ENCODE data around the gene CFAP47. TPM values are rescaled to one million over a fixed set of nuclear protein-coding genes. Genes with fewer than 3 reads are reported as not detected.
"Not testable (repeated sequence)": the region's sequence is repeated elsewhere in the genome, so short reads cannot be mapped to it uniquely, and the experiment has no call there.

The CFAP47 gene
- total RNA-seq, 1 donor from 2014 or later: 0.13 TPM

GRCh38 chrX:36198575-36198974 lies 279.0 kb downstream of the CFAP47 start:
- Histone ChIP-seq H3K4me3 (no peak overlapping the region), H3K27me3 (no peaks in the 10 kb centered on the region), H3K9me3 (ENCODE audit: low read depth) (no peaks in the 10 kb centered on the region), H3K4me1 (no peaks in the 10 kb centered on the region), H3K9ac (no peak overlapping the region), H3F3A (ENCODE audit: low read depth) (no peaks in the 10 kb centered on the region), H4K20me1 (ENCODE audit: low read depth) (no peaks in the 10 kb centered on the region), H2AFZ (replicated peaks) (no peak overlapping the region), H3K36me3 (no peaks in the 10 kb centered on the region), H3K27ac (no peak overlapping the region), H3K4me2 (no peak overlapping the region), H3K79me2 (ENCODE audit: low read depth) (no peaks in the 10 kb centered on the region)
- no peak for TF ChIP-seq EZH2phosphoT487 (IDR thresholded peaks at IDR 0.05)
- no peak for TF ChIP-seq CTCF (IDR thresholded peaks at IDR 0.05)
- no peak for TF ChIP-seq EZH2 (IDR thresholded peaks at IDR 0.05)
- Mint-ChIP-seq H3K36me3 (no peaks in the 10 kb centered on the region), H3K9me3 (no peaks in the 10 kb centered on the region), H3K4me3 (no peak overlapping the region), H3K4me1 (no peaks in the 10 kb centered on the region), H3K27me3 (ENCODE audit: insufficient read depth, low read depth) (no peaks in the 10 kb centered on the region), H3K27ac (no peak overlapping the region)
- no peak for DNase-seq (ENCODE audit: low spot score)

GRCh38 chrX:36199928-36200327 lies 280.4 kb downstream of the CFAP47 start:
- Mint-ChIP-seq H3K27ac (no peak overlapping the region), H3K36me3 (no peaks in the 10 kb centered on the region), H3K4me1 (no peaks in the 10 kb centered on the region), H3K4me3 (no peak overlapping the region), H3K9me3 (no peaks in the 10 kb centered on the region), H3K27me3 (ENCODE audit: insufficient read depth, low read depth) (no peaks in the 10 kb centered on the region)
- H3K4me1 ChIP-seq: no peaks in the 10 kb centered on the region
- no peaks in the 10 kb centered on the region for H3K9me3 ChIP-seq (ENCODE audit: low read depth)
- no peak overlapping the region for H3K9ac ChIP-seq
- no peaks in the 10 kb centered on the region for H4K20me1 ChIP-seq (ENCODE audit: low read depth)
- DNase-seq (ENCODE audit: low spot score): no peak
- no peak overlapping the region for H3K4me3 ChIP-seq
- no peak for TF ChIP-seq CTCF (IDR thresholded peaks at IDR 0.05)
- no peaks in the 10 kb centered on the region for H3F3A ChIP-seq (ENCODE audit: low read depth)
- H3K79me2 ChIP-seq (ENCODE audit: low read depth): no peaks in the 10 kb centered on the region
- H3K4me2 ChIP-seq: no peak overlapping the region
- no peaks in the 10 kb centered on the region for H3K27me3 ChIP-seq
- no peaks in the 10 kb centered on the region for H3K36me3 ChIP-seq
- no peak overlapping the region for H2AFZ ChIP-seq (replicated peaks)
- H3K27ac ChIP-seq: no peak overlapping the region

- no peak for TF ChIP-seq EZH2phosphoT487 (IDR thresholded peaks at IDR 0.05)
- no peak for TF ChIP-seq CTCF (IDR thresholded peaks at IDR 0.05)
- no peak for TF ChIP-seq EZH2 (IDR thresholded peaks at IDR 0.05)
- Mint-ChIP-seq H3K27me3 (ENCODE audit: insufficient read depth, low read depth) (no peaks in the 10 kb centered on the region), H3K4me1 (no peaks in the 10 kb centered on the region), H3K27ac (no peak overlapping the region), H3K9me3 (no peaks in the 10 kb centered on the region), H3K36me3 (no peaks in the 10 kb centered on the region), H3K4me3 (no peak overlapping the region)
- no peak overlapping the region for H3K4me3 ChIP-seq
- H3K36me3 ChIP-seq: no peaks in the 10 kb centered on the region
- H3K79me2 ChIP-seq (ENCODE audit: low read depth): no peaks in the 10 kb centered on the region
- H3K4me1 ChIP-seq: no peaks in the 10 kb centered on the region
- H3F3A ChIP-seq (ENCODE audit: low read depth): no peaks in the 10 kb centered on the region
- H3K9me3 ChIP-seq (ENCODE audit: low read depth): no peaks in the 10 kb centered on the region
- DNase-seq (ENCODE audit: low spot score): no peak
- H3K27ac ChIP-seq: no peak overlapping the region
- no peak overlapping the region for H3K4me2 ChIP-seq
- H3K9ac ChIP-seq: no peak overlapping the region
- no peak overlapping the region for H2AFZ ChIP-seq (replicated peaks)
- H4K20me1 ChIP-seq (ENCODE audit: low read depth): no peaks in the 10 kb centered on the region
- no peaks in the 10 kb centered on the region for H3K27me3 ChIP-seq
Measured at GRCh38 chrX:36214924-36215323, 295.4 kb downstream of the CFAP47 start.

GRCh38 chrX:36218801-36219200 lies 299.3 kb downstream of the CFAP47 start:
- no peak overlapping the region for H3K27ac Mint-ChIP-seq
- H3K9me3 ChIP-seq (ENCODE audit: low read depth): no peaks in the 10 kb centered on the region
- DNase-seq (ENCODE audit: low spot score): no peak
- no peaks in the 10 kb centered on the region for H3K79me2 ChIP-seq (ENCODE audit: low read depth)
- H3K4me1 ChIP-seq: no peaks in the 10 kb centered on the region
- H4K20me1 ChIP-seq (ENCODE audit: low read depth): no peaks in the 10 kb centered on the region
- H3K27ac ChIP-seq: no peak overlapping the region
- H3K27me3 Mint-ChIP-seq (ENCODE audit: insufficient read depth, low read depth): no peaks in the 10 kb centered on the region
- TF ChIP-seq EZH2phosphoT487 (IDR thresholded peaks at IDR 0.05) (no peak), EZH2 (IDR thresholded peaks at IDR 0.05) (no peak), CTCF (IDR thresholded peaks at IDR 0.05) (no peak)
- H3K4me1 Mint-ChIP-seq: no peaks in the 10 kb centered on the region
- H3K4me2 ChIP-seq: no peak overlapping the region
- no peak overlapping the region for H2AFZ ChIP-seq (replicated peaks)
- H3K9ac ChIP-seq: no peak overlapping the region
- H3K9me3 Mint-ChIP-seq: no peaks in the 10 kb centered on the region
- no peaks in the 10 kb centered on the region for H3K36me3 Mint-ChIP-seq
- no peaks in the 10 kb centered on the region for H3K36me3 ChIP-seq
- H3K4me3 Mint-ChIP-seq: no peak overlapping the region
- H3F3A ChIP-seq (ENCODE audit: low read depth): no peaks in the 10 kb centered on the region
- H3K4me3 ChIP-seq: no peak overlapping the region
- no peaks in the 10 kb centered on the region for H3K27me3 ChIP-seq

GRCh38 chrX:36234840-36235528 lies 315.4 kb downstream of the CFAP47 start:
- not testable (repeated sequence) for H3K4me1 ChIP-seq; H3K79me2 ChIP-seq (ENCODE audit: low read depth)

More at GRCh38 chrX:36234840-36235528, 315.4 kb downstream of the CFAP47 start:
- H3K36me3 Mint-ChIP-seq; H3K9me3 ChIP-seq (ENCODE audit: low read depth); H3K36me3 ChIP-seq; DNase-seq (ENCODE audit: low spot score); H3K9ac ChIP-seq; H3F3A ChIP-seq (ENCODE audit: low read depth); H3K27me3 ChIP-seq; H3K27ac Mint-ChIP-seq; H2AFZ ChIP-seq (replicated peaks); H3K4me3 ChIP-seq; H4K20me1 ChIP-seq (ENCODE audit: low read depth); H3K27ac ChIP-seq; H3K4me3 Mint-ChIP-seq; H3K27me3 Mint-ChIP-seq (ENCODE audit: insufficient read depth, low read depth); H3K4me1 Mint-ChIP-seq; H3K9me3 Mint-ChIP-seq; H3K4me2 ChIP-seq: not testable (repeated sequence)

Measured in neural progenitor cell (in vitro differentiated cells).